CD4-positive, alpha-beta T cell treated with Interferon gamma for 1 hour (primary cell): ENCODE results near the gene NALCN.

Experiments
- DNase-seq: peaks from one replicate; pipeline ENCODE4 v3.0.0-alpha.2; 2020

NALCN gene

GRCh38 chr13:101190337-101190736, 226.0 kb downstream of the NALCN start:
- no peak for DNase-seq

GRCh38 chr13:101185606-101186005, 230.7 kb downstream of the NALCN start:
- no peak for DNase-seq

GRCh38 chr13:101181076-101181685, 235.1 kb downstream of the NALCN start:
- DNase-seq = no peak

GRCh38 chr13:101179021-101179420, 237.3 kb downstream of the NALCN start:
- DNase-seq = no peak

GRCh38 chr13:101178406-101178805, 237.9 kb downstream of the NALCN start:
- DNase-seq = no peak

- DNase-seq = no peak
These were observed 246.0 kb downstream of the NALCN start for GRCh38 chr13:101170306-101170705.

- no peak for DNase-seq
These were observed 259.0 kb downstream of the NALCN start for GRCh38 chr13:101157261-101157660.

- DNase-seq = no peak
These were observed 260.4 kb downstream of the NALCN start for GRCh38 chr13:101155920-101156319.

GRCh38 chr13:101152184-101152583, 264.1 kb downstream of the NALCN start:
- no peak for DNase-seq

- DNase-seq = no peak
These were observed 265.3 kb downstream of the NALCN start for GRCh38 chr13:101150998-101151397.

GRCh38 chr13:101149735-101150384, 266.4 kb downstream of the NALCN start:
- no peak for DNase-seq

GRCh38 chr13:101146101-101146898, 270.0 kb downstream of the NALCN start:
- DNase-seq = no peak

GRCh38 chr13:101144808-101145419, 271.4 kb downstream of the NALCN start:
- DNase-seq = no peak

- DNase-seq = no peak
These were observed 275.4 kb downstream of the NALCN start for GRCh38 chr13:101140936-101141335.

GRCh38 chr13:101140087-101140770, 276.1 kb downstream of the NALCN start:
- no peak for DNase-seq

- no peak for DNase-seq
These were observed 277.2 kb downstream of the NALCN start for GRCh38 chr13:101139081-101139480.

GRCh38 chr13:101127741-101128353, 288.5 kb downstream of the NALCN start:
- no peak for DNase-seq

- DNase-seq = no peak
These were observed 293.3 kb downstream of the NALCN start for GRCh38 chr13:101123028-101123427.

- DNase-seq = no peak
These were observed 294.7 kb downstream of the NALCN start for GRCh38 chr13:101121608-101122007.

GRCh38 chr13:101120007-101120406, 296.3 kb downstream of the NALCN start:
- DNase-seq = no peak

GRCh38 chr13:101116826-101117225, 299.5 kb downstream of the NALCN start:
- no peak for DNase-seq

GRCh38 chr13:101116341-101116740, 300.0 kb downstream of the NALCN start:
- DNase-seq = no peak

GRCh38 chr13:101115762-101116171, 300.5 kb downstream of the NALCN start:
- no peak for DNase-seq
